ENCODE results near the gene BSN.
A peak's percentile ranks its signal among the peaks of the same experiment; 100 is the strongest.
"Not testable (repeated sequence)": the region's sequence is repeated elsewhere in the genome, so short reads cannot be mapped to it uniquely, and the experiment has no call there.

The BSN gene

GRCh38 chr3:49680493-49681231 is 126.4 kb downstream of the BSN start:
- DNase-seq: no peak

GRCh38 chr3:49681232-49681522 is 126.9 kb downstream of the BSN start:
- DNase-seq: no peak

- DNase-seq: no peak
Measured at GRCh38 chr3:49681543-49681942, 127.3 kb downstream of the BSN start.

GRCh38 chr3:49683162-49683561 is 128.9 kb downstream of the BSN start:
- DNase-seq: no peak

- DNase-seq: not testable (repeated sequence)
Measured at GRCh38 chr3:49684453-49684852, 130.2 kb downstream of the BSN start.

- not testable (repeated sequence) for DNase-seq
Measured at GRCh38 chr3:49685103-49685502, 130.8 kb downstream of the BSN start.

GRCh38 chr3:49685846-49686245 is 131.6 kb downstream of the BSN start:
- DNase-seq: not testable (repeated sequence)

GRCh38 chr3:49686346-49686745 is 132.1 kb downstream of the BSN start:
- DNase-seq: not testable (repeated sequence)

- peak; percentile 51 for DNase-seq
Measured at GRCh38 chr3:49686769-49687423, 132.6 kb downstream of the BSN start.

GRCh38 chr3:49687424-49687795 is 133.1 kb downstream of the BSN start:
- DNase-seq: not testable (repeated sequence)

GRCh38 chr3:49688338-49689045 is 134.2 kb downstream of the BSN start:
- not testable (repeated sequence) for DNase-seq

- peak; percentile 95 for DNase-seq
Measured at GRCh38 chr3:49689046-49689907, 135.0 kb downstream of the BSN start, which contains the start of the genes MST1 and RNF123. Gene MST1, minus strand, starts transcription at chr3:49689474. Its CDS starts 783 bp downstream, at chr3:49688691. Gene RNF123, plus strand, starts transcription at chr3:49689557. Its CDS starts 1,609 bp downstream, at chr3:49691166.

- DNase-seq: not testable (repeated sequence)
Measured at GRCh38 chr3:49689908-49690624, 135.8 kb downstream of the BSN start.

GRCh38 chr3:49690856-49691255 is 136.6 kb downstream of the BSN start:
- DNase-seq: not testable (repeated sequence)

GRCh38 chr3:49691481-49691880 is 137.2 kb downstream of the BSN start:
- not testable (repeated sequence) for DNase-seq

GRCh38 chr3:49694409-49695070 is 140.3 kb downstream of the BSN start:
- not testable (repeated sequence) for DNase-seq

- not testable (repeated sequence) for DNase-seq
Measured at GRCh38 chr3:49695350-49696015, 141.2 kb downstream of the BSN start.

GRCh38 chr3:49699281-49699979 is 145.2 kb downstream of the BSN start:
- DNase-seq: no peak

- DNase-seq: no peak
Measured at GRCh38 chr3:49700014-49700413, 145.7 kb downstream of the BSN start.

- DNase-seq: no peak
Measured at GRCh38 chr3:49700453-49701128, 146.3 kb downstream of the BSN start.

Data from suppressor macrophage treated with lipopolysaccharide for 4 hours (primary cell).